ENCODE results near the gene AKAP6.

AKAP6 gene

DNA sequence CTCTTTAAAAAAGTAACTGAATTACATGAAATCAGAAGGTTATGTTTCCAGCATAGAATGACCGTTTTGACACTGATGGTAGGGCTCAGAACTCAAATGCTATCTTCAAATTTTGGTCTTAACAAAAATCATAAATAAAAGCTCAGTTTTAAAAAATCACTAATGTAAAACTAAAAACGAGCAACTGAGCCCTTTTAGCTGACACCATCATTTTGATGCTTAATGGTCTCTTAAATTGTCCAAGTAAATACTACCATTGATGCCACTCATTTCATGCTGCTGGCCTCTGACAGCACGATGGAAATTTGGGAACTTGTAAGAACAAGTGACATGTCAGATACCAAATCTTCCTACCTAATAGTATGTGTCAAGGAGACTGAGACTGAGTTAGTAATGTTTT lies 205.0 kb downstream of the AKAP6 start:
- H3K4me2 ChIP-seq: no peak overlapping the region
- no peaks in the 10 kb centered on the region for H3K4me1 ChIP-seq (ENCODE audit: low read depth, poor library complexity, severe bottlenecking)
- H3K36me3 ChIP-seq (ENCODE audit: insufficient read depth): no peaks in the 10 kb centered on the region
- H2AFZ ChIP-seq (ENCODE audit: low read depth): no peak overlapping the region
- TF ChIP-seq, protein P1, sequence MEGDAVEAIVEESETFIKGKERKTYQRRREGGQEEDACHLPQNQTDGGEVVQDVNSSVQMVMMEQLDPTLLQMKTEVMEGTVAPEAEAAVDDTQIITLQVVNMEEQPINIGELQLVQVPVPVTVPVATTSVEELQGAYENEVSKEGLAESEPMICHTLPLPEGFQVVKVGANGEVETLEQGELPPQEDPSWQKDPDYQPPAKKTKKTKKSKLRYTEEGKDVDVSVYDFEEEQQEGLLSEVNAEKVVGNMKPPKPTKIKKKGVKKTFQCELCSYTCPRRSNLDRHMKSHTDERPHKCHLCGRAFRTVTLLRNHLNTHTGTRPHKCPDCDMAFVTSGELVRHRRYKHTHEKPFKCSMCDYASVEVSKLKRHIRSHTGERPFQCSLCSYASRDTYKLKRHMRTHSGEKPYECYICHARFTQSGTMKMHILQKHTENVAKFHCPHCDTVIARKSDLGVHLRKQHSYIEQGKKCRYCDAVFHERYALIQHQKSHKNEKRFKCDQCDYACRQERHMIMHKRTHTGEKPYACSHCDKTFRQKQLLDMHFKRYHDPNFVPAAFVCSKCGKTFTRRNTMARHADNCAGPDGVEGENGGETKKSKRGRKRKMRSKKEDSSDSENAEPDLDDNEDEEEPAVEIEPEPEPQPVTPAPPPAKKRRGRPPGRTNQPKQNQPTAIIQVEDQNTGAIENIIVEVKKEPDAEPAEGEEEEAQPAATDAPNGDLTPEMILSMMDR (conservative IDR thresholded peaks at IDR 0.05; ENCODE audit: low read depth, low read length): no peak
- H4K20me1 ChIP-seq (ENCODE audit: insufficient read depth): no peaks in the 10 kb centered on the region
- H3K79me2 ChIP-seq (ENCODE audit: insufficient read depth, low read depth): no peaks in the 10 kb centered on the region
- H3K27ac ChIP-seq: no peak overlapping the region
- no peaks in the 10 kb centered on the region for H3K27me3 ChIP-seq (ENCODE audit: insufficient read depth, low read depth)
- H3K9ac ChIP-seq: no peak overlapping the region
- no peak overlapping the region for H3K4me3 ChIP-seq (IDR thresholded peaks at IDR 0.05; ENCODE audit: insufficient read depth, low read depth, low read length)

DNA sequence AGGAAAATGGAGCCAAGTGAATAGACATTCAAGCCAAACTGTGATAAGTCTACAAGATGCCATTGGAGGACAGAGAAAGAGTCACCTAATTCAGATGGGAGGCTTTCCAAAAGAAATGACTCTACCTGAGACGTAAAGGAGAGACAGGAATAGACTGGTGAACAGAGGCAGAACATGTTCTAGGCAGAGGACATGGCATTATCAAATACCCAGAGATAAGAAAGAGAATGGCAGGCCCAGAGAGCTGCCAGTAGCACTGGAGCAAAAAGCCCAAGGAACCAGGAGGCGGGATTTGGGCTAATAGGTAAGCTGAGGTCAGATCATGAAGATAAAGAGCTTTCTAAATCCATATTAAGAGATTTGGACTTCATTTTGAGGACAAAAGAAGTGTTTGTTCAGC lies 207.1 kb downstream of the AKAP6 start:
- H3K27me3 ChIP-seq (ENCODE audit: insufficient read depth, low read depth): no peaks in the 10 kb centered on the region
- H3K4me2 ChIP-seq: no peak overlapping the region
- H3K79me2 ChIP-seq (ENCODE audit: insufficient read depth, low read depth): no peaks in the 10 kb centered on the region
- no peak overlapping the region for H3K4me3 ChIP-seq (IDR thresholded peaks at IDR 0.05; ENCODE audit: insufficient read depth, low read depth, low read length)
- no peak overlapping the region for H2AFZ ChIP-seq (ENCODE audit: low read depth)
- H4K20me1 ChIP-seq (ENCODE audit: insufficient read depth): no peaks in the 10 kb centered on the region
- TF ChIP-seq, protein P1 (conservative IDR thresholded peaks at IDR 0.05; ENCODE audit: low read depth, low read length): no peak
- no peak overlapping the region for H3K27ac ChIP-seq
- H3K36me3 ChIP-seq (ENCODE audit: insufficient read depth): no peaks in the 10 kb centered on the region
- H3K4me1 ChIP-seq (ENCODE audit: low read depth, poor library complexity, severe bottlenecking): no peaks in the 10 kb centered on the region
- no peak overlapping the region for H3K9ac ChIP-seq

DNA sequence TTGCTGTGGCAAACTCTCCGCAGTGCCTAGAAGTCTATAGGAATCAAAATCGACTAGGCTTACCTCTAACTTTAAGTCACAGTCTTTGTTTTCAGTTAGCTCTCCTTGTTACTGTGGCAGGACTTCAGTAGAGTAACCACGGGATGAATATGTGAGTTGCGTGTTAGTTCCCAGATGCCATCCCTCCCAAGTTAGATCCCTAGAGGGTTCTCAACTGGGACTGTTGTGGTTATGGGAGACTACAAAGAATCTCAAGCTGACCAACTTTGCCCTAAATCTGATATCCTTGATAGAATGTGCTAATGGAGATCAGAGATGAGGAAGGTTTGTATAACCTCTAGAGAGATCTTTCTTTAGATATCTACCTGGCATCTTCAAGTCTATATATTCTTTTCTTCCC lies 208.1 kb downstream of the AKAP6 start:
- H3K9ac ChIP-seq: no peak overlapping the region
- TF ChIP-seq, protein P1 (conservative IDR thresholded peaks at IDR 0.05; ENCODE audit: low read depth, low read length): no peak
- no peak overlapping the region for H3K4me3 ChIP-seq (IDR thresholded peaks at IDR 0.05; ENCODE audit: insufficient read depth, low read depth, low read length)
- H2AFZ ChIP-seq (ENCODE audit: low read depth): no peak overlapping the region
- H3K27ac ChIP-seq: no peak overlapping the region
- no peak overlapping the region for H3K4me2 ChIP-seq
- H3K4me1 ChIP-seq (ENCODE audit: low read depth, poor library complexity, severe bottlenecking): no peaks in the 10 kb centered on the region
- H3K36me3 ChIP-seq (ENCODE audit: insufficient read depth): no peaks in the 10 kb centered on the region
- no peaks in the 10 kb centered on the region for H3K79me2 ChIP-seq (ENCODE audit: insufficient read depth, low read depth)
- H4K20me1 ChIP-seq (ENCODE audit: insufficient read depth): no peaks in the 10 kb centered on the region
- H3K27me3 ChIP-seq (ENCODE audit: insufficient read depth, low read depth): no peaks in the 10 kb centered on the region

DNA sequence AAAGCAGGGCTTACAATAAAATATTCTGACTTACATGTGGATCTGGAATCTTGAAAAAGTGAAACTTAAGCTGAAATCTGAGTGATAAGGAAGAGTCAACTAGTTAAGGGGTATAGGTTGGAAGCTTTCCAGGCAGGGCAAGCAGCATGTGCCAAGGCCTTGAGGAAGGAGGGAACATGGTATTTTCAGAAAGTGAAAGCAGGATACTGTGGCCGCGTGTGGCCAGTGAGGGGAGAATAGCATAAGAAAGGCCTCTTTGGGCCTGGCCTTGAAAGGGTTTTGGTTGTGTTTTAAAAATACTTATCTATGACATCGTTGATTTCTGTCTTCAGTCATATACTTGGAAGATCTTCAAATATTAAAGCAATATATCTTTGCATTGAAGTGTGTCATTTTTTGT lies 213.4 kb downstream of the AKAP6 start:
- no peak overlapping the region for H3K4me2 ChIP-seq
- TF ChIP-seq, protein P1 (conservative IDR thresholded peaks at IDR 0.05; ENCODE audit: low read depth, low read length): no peak
- H3K4me3 ChIP-seq (IDR thresholded peaks at IDR 0.05; ENCODE audit: insufficient read depth, low read depth, low read length): no peak overlapping the region
- no peaks in the 10 kb centered on the region for H3K79me2 ChIP-seq (ENCODE audit: insufficient read depth, low read depth)
- no peaks in the 10 kb centered on the region for H3K4me1 ChIP-seq (ENCODE audit: low read depth, poor library complexity, severe bottlenecking)
- H3K27me3 ChIP-seq (ENCODE audit: insufficient read depth, low read depth): no peaks in the 10 kb centered on the region
- no peak overlapping the region for H2AFZ ChIP-seq (ENCODE audit: low read depth)
- H3K9ac ChIP-seq: no peak overlapping the region
- no peak overlapping the region for H3K27ac ChIP-seq
- H4K20me1 ChIP-seq (ENCODE audit: insufficient read depth): no peaks in the 10 kb centered on the region
- H3K36me3 ChIP-seq (ENCODE audit: insufficient read depth): no peaks in the 10 kb centered on the region

DNA sequence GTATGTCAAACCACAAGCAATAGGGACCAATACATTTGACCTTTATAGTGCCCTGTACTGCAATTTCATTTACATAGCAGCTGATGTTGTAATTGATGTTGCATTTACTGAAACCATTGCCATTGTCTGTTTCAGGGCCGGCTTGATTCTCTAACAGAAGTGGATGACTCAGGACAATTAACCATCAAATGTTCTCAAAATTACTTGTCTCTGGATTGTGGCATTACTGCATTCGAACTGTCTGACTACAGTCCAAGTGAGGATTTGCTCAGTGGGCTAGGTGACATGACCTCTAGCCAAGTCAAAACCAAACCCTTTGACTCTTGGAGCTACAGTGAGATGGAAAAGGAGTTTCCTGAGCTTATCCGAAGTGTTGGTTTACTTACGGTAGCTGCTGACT lies 216.0 kb downstream of the AKAP6 start:
- H3K4me2 ChIP-seq: no peak overlapping the region
- no peak overlapping the region for H3K9ac ChIP-seq
- no peaks in the 10 kb centered on the region for H3K27me3 ChIP-seq (ENCODE audit: insufficient read depth, low read depth)
- TF ChIP-seq, protein P1 (conservative IDR thresholded peaks at IDR 0.05; ENCODE audit: low read depth, low read length): no peak
- H2AFZ ChIP-seq (ENCODE audit: low read depth): no peak overlapping the region
- no peak overlapping the region for H3K4me3 ChIP-seq (IDR thresholded peaks at IDR 0.05; ENCODE audit: insufficient read depth, low read depth, low read length)
- no peaks in the 10 kb centered on the region for H3K36me3 ChIP-seq (ENCODE audit: insufficient read depth)
- H4K20me1 ChIP-seq (ENCODE audit: insufficient read depth): no peaks in the 10 kb centered on the region
- H3K27ac ChIP-seq: no peak overlapping the region
- no peaks in the 10 kb centered on the region for H3K79me2 ChIP-seq (ENCODE audit: insufficient read depth, low read depth)
- no peaks in the 10 kb centered on the region for H3K4me1 ChIP-seq (ENCODE audit: low read depth, poor library complexity, severe bottlenecking)

All from KMS-11 (cell line).